K562 (cell line): Measurements from ENCODE around the gene F2RL2. TPM values are rescaled to one million over a fixed set of nuclear protein-coding genes. Genes with fewer than 3 reads are reported as not detected.

Source experiments
- ATF1 ChIP-seq, 2 experiments: fragments of 450-650 bp in 1 of 2; IDR thresholded peaks; 2 replicates each; pipeline ENCODE4 v1.6.1; 2016; ENCODE audit warnings: missing compliant biosample characterization in 1 of 2, missing genetic modification characterization in 1 of 2
- BMI1 ChIP-seq: fragments of 150-350 bp; IDR thresholded peaks from 2 replicates; pipeline ENCODE4 v1.6.1; 2014; ENCODE audit warnings: low read length
- CBFB ChIP-seq: sonication (generic); formaldehyde crosslinking; IDR thresholded peaks from 2 replicates; pipeline ENCODE4 v1.4.0; 2020; ENCODE audit warnings: mild to moderate bottlenecking, missing genetic modification reagents
- COPS2 ChIP-seq: fragments of 450-650 bp; conservative IDR thresholded peaks from 2 replicates; pipeline ENCODE4 v1.6.1; 2016; ENCODE audit warnings: mild to moderate bottlenecking, moderate library complexity
- ETS1 ChIP-seq: conservative IDR thresholded peaks from 2 replicates; pipeline ENCODE4 v1.6.1; 2011; ENCODE audit warnings: low read depth, mild to moderate bottlenecking, low read length; ENCODE audit not compliant: control insufficient read depth
- GTF3C2 ChIP-seq: IDR thresholded peaks from 3 replicates; pipeline ENCODE4 v1.6.1; 2011; ENCODE audit warnings: borderline replicate concordance, mild to moderate bottlenecking, moderate library complexity; ENCODE audit not compliant: insufficient read length; ENCODE audit errors: extremely low read depth
- HNRNPL ChIP-seq: fragments of 200-400 bp; formaldehyde crosslinking; IDR thresholded peaks from 2 replicates; pipeline ENCODE4 v1.6.1; 2017; ENCODE audit warnings: low read depth, mild to moderate bottlenecking, low read length
- IRF2 ChIP-seq: sonication (generic); formaldehyde crosslinking; IDR thresholded peaks from 2 replicates; pipeline ENCODE4 v1.8.1; 2022; ENCODE audit warnings: mild to moderate bottlenecking, missing genetic modification reagents
- KLF1 ChIP-seq: fragments of 450-650 bp; IDR thresholded peaks from 2 replicates; pipeline ENCODE4 v1.6.1; 2016; ENCODE audit warnings: missing genetic modification characterization, missing compliant biosample characterization
- KLF6 ChIP-seq: fragments of 250-450 bp; sonication (Bioruptor Pico); IDR thresholded peaks from 2 replicates; pipeline ENCODE4 v1.4.0; 2020; ENCODE audit warnings: mild to moderate bottlenecking, moderate library complexity, borderline replicate concordance
- MXD1 ChIP-seq: fragments of 250-450 bp; sonication (Bioruptor Pico); IDR thresholded peaks from 2 replicates; pipeline ENCODE4 v1.8.0; 2021; ENCODE audit warnings: borderline replicate concordance, mild to moderate bottlenecking, moderate library complexity; ENCODE audit not compliant: poor library complexity, severe bottlenecking
- MYNN ChIP-seq, 2 experiments: sonication (generic); formaldehyde crosslinking in 1 of 2; IDR thresholded peaks; 2 replicates each; pipeline versions ENCODE4 v1.5.0 to v1.6.1; 2016 to 2020; ENCODE audit warnings: antibody characterized with exemption in 1 of 2, missing genetic modification reagents in 1 of 2
- NFE2L1 ChIP-seq: fragments of 450-650 bp; IDR thresholded peaks from 2 replicates; pipeline ENCODE4 v1.6.1; 2016; ENCODE audit warnings: missing genetic modification characterization, low read depth, mild to moderate bottlenecking, missing compliant biosample characterization, moderate library complexity, borderline replicate concordance
- NR2C2 ChIP-seq, 2 experiments: fragments of 200-800 bp in 1 of 2; sonication (Bioruptor generic) in 1 of 2; sonication (generic) in 1 of 2; formaldehyde crosslinking in 1 of 2; IDR thresholded peaks; 2 replicates each; pipeline versions ENCODE4 v1.6.1 to v1.8.0; 2016 to 2022; ENCODE audit warnings: mild to moderate bottlenecking in 1 of 2, missing compliant biosample characterization in 1 of 2, missing genetic modification characterization in 1 of 2, missing genetic modification reagents in 1 of 2
- RBBP5 ChIP-seq: fragments of 200-600 bp; sonication (generic); IDR thresholded peaks from 2 replicates; pipeline ENCODE4 v1.6.1; 2012; ENCODE audit warnings: borderline replicate concordance, mild to moderate bottlenecking, low read length, control low read depth, inconsistent platforms; ENCODE audit not compliant: insufficient read depth, poor library complexity, severe bottlenecking
- TBL1XR1 ChIP-seq, 2 experiments: IDR thresholded peaks; 2 replicates each; pipeline ENCODE4 v1.6.1; 2012; ENCODE audit warnings: improper control_type of control experiment in 2 of 2, low read length in 2 of 2, mild to moderate bottlenecking in 1 of 2
- TFAP4 ChIP-seq: sonication (generic); formaldehyde crosslinking; IDR thresholded peaks from 2 replicates; pipeline ENCODE4 v1.8.0; 2022; ENCODE audit warnings: missing genetic modification reagents, mild to moderate bottlenecking, moderate library complexity, borderline replicate concordance
- ZFP36 ChIP-seq: fragments of 150-350 bp; IDR thresholded peaks from 2 replicates; pipeline ENCODE4 v1.6.1; 2018; ENCODE audit warnings: low read length, low read depth; ENCODE audit not compliant: partially characterized antibody
- ZNF134 ChIP-seq: fragments of 250-450 bp; sonication (Bioruptor Pico); conservative IDR thresholded peaks from 2 replicates; pipeline ENCODE4 v1.4.0; 2020
- ZNF561 ChIP-seq: fragments of 450-650 bp; formaldehyde crosslinking; conservative IDR thresholded peaks from 2 replicates; pipeline ENCODE4 v1.4.0; 2020; ENCODE audit warnings: mild to moderate bottlenecking, moderate library complexity
- ZNF780A ChIP-seq: fragments of 250-450 bp; sonication (Bioruptor Pico); IDR thresholded peaks from 2 replicates; pipeline ENCODE4 v1.5.0; 2021; ENCODE audit warnings: mild to moderate bottlenecking
- polyA plus RNA-seq, 8 experiments: library from polyadenylated mRNA; depleted of rRNA in 4 of 8; stranded (reverse) in 5 of 8; unstranded in 3 of 8; fragments of >200 nt; fragmentation: Nextera tagmentation in 2 of 8; fragmentation: Illumina TruSeq in 1 of 8; extraction: Ambion mirVana in 2 of 8; extraction: Trizol in 1 of 8; gene quantifications; 2 replicates each; pipeline versions ENCODE4 v1.2.1 to v1.2.3, GENCODE V29; 2011 to 2014; ENCODE audit warnings: inconsistent platforms in 1 of 8, missing spikeins in 1 of 8
- total RNA-seq, 7 experiments: library from RNA; depleted of rRNA in 6 of 7; stranded (reverse); fragments of >200 nt in 6 of 7; fragmentation: Illumina TruSeq in 2 of 7; extraction: Trizol in 2 of 7; gene quantifications; 2 replicates each; pipeline versions ENCODE4 v1.2.1 to v1.2.3, GENCODE V29; 2011 to 2021; ENCODE audit warnings: low replicate concordance in 1 of 7

The F2RL2 gene
- total and polyA plus RNA-seq, 9 of the 15 experiments (the other 6 are each of a cell fraction or from before 2014, with no cell fraction given), result 0.03 to 0.12 (median 0.06) TPM; not detected in 3

- TF ChIP-seq GTF3C2 (no peak), COPS2 (no peak), ETS1 (0 out of 2 replicates have a peak, but pooled peaks have one; percentile 51), RBBP5 (peak; percentile 44), NFE2L1 (tag) (no peak), NR2C2 (CRISPR knock-in tag; IDR thresholded peaks at IDR 0.05) (no peak), NR2C2 (tag; IDR thresholded peaks at IDR 0.05) (peak; percentile 58; the same call in 1 of the 2 replicates), ZNF134 (0 out of 2 replicates have a peak, but pooled peaks have one; percentile 17), KLF6 (CRISPR knock-in tag) (peak; percentile 46; the same call in 1 of the 2 replicates), TFAP4 (no peak), ZNF561 (no peak), KLF1 (tag) (no peak), ZFP36 (no peak), BMI1 (no peak), TBL1XR1 (IDR thresholded peaks at IDR 0.05; ENCODE audit: low read length in 2 of 2) (peak; percentile 86 to 95), ATF1 (CRISPR knock-in tag; IDR thresholded peaks at IDR 0.05) (no peak), ATF1 (tag; IDR thresholded peaks at IDR 0.05) (0 out of 2 replicates have a peak, but pooled peaks have one; percentile 31), ZNF780A (CRISPR knock-in tag) (no peak), MYNN (IDR thresholded peaks at IDR 0.05) (peak; percentile 84; the same call in 1 of the 2 replicates), MYNN (CRISPR knock-in tag; IDR thresholded peaks at IDR 0.05) (no peak), IRF2 (CRISPR knock-in tag) (no peak), HNRNPL (no peak), CBFB (CRISPR knock-in tag) (no peak), MXD1 (CRISPR knock-in tag) (no peak)
These were observed 34.6 kb upstream of the F2RL2 start (continued) for GRCh38 chr5:76657683-76658311.
